Neural progenitor cell (in vitro differentiated cells): ENCODE data around the gene STK40. TPM values are rescaled to one million over a fixed set of nuclear protein-coding genes. Genes with fewer than 3 reads are reported as not detected.

Source experiments
- DNase-seq: peaks from one replicate; pipeline ENCODE4 v3.0.0-alpha.2; 2016; ENCODE audit warnings: low spot score
- H2AFZ ChIP-seq: fragments of 200-600 bp; sonication (generic); replicated peaks from 2 replicates; pipeline ENCODE4 v1.6.1; 2016; ENCODE audit warnings: antibody characterized with exemption
- H3F3A ChIP-seq: fragments of 200-600 bp; sonication (generic); 2 replicates; pipeline ENCODE4 v1.6.1; 2016; ENCODE audit warnings: antibody characterized with exemption, low read depth
- H3K27ac ChIP-seq: fragments of 200-600 bp; sonication (generic); 2 replicates; pipeline ENCODE4 v1.5.1; 2016; ENCODE audit warnings: mild to moderate bottlenecking
- H3K27me3 ChIP-seq: fragments of 200-600 bp; sonication (generic); 2 replicates; pipeline ENCODE4 v1.6.1; 2016; ENCODE audit warnings: mild to moderate bottlenecking, moderate library complexity
- H3K36me3 ChIP-seq: fragments of 200-600 bp; sonication (generic); 2 replicates; pipeline ENCODE4 v1.5.1; 2016
- H3K4me1 ChIP-seq: fragments of 200-600 bp; sonication (generic); 2 replicates; pipeline ENCODE4 v1.6.1; 2016; ENCODE audit warnings: mixed run types
- H3K4me2 ChIP-seq: fragments of 200-600 bp; sonication (generic); 2 replicates; pipeline ENCODE4 v1.6.1; 2016
- H3K4me3 ChIP-seq: fragments of 200-600 bp; sonication (generic); 2 replicates; pipeline ENCODE4 v1.5.1; 2016
- H3K79me2 ChIP-seq: fragments of 200-600 bp; sonication (generic); 2 replicates; pipeline ENCODE4 v1.6.1; 2016; ENCODE audit warnings: low read depth
- H3K9ac ChIP-seq: fragments of 200-600 bp; sonication (generic); 2 replicates; pipeline ENCODE4 v1.6.1; 2016
- H3K9me3 ChIP-seq: fragments of 200-600 bp; sonication (generic); 2 replicates; pipeline ENCODE4 v1.5.1; 2016; ENCODE audit warnings: low read depth
- H4K20me1 ChIP-seq: fragments of 200-600 bp; sonication (generic); 2 replicates; pipeline ENCODE4 v1.6.1; 2016; ENCODE audit warnings: low read depth
- H3K27ac Mint-ChIP-seq: 3 replicates; pipeline ENCODE4 v1.8.0; 2021; ENCODE audit warnings: mixed read lengths
- H3K27me3 Mint-ChIP-seq: 2 replicates; pipeline ENCODE4 v1.8.0; 2022; ENCODE audit warnings: low read depth, mild to moderate bottlenecking, inconsistent platforms, moderate library complexity, mixed read lengths; ENCODE audit not compliant: insufficient read depth
- H3K36me3 Mint-ChIP-seq: 3 replicates; pipeline ENCODE4 v1.8.0; 2021; ENCODE audit warnings: mixed read lengths
- H3K4me1 Mint-ChIP-seq: 3 replicates; pipeline ENCODE4 v1.8.0; 2021; ENCODE audit warnings: mixed read lengths
- H3K4me3 Mint-ChIP-seq: 3 replicates; pipeline ENCODE4 v1.8.0; 2021; ENCODE audit warnings: mild to moderate bottlenecking, moderate library complexity, mixed read lengths
- H3K9me3 Mint-ChIP-seq: 3 replicates; pipeline ENCODE4 v1.8.0; 2020; ENCODE audit warnings: mixed read lengths
- CTCF ChIP-seq: fragments of 200-600 bp; sonication (generic); IDR thresholded peaks from 2 replicates; pipeline ENCODE4 v1.5.1; 2017; ENCODE audit warnings: antibody characterized with exemption, mild to moderate bottlenecking
- EZH2 ChIP-seq: fragments of 200-600 bp; sonication (generic); IDR thresholded peaks from 2 replicates; pipeline ENCODE4 v1.6.1; 2017; ENCODE audit warnings: antibody characterized with exemption, mild to moderate bottlenecking, moderate library complexity
- EZH2phosphoT487 ChIP-seq: fragments of 200-600 bp; sonication (generic); IDR thresholded peaks from 2 replicates; pipeline ENCODE4 v1.6.1; 2017; ENCODE audit warnings: antibody characterized with exemption
- total RNA-seq: library from RNA; depleted of rRNA; stranded (reverse); fragments of >200 nt; gene quantifications from 2 replicates; pipeline ENCODE4 v1.2.3, GENCODE V29; 2015; ENCODE audit warnings: low replicate concordance

STK40 gene
- total RNA-seq, 1 donor from 2014 or later, result 5.3 TPM

GRCh38 chr1:36382231-36382630, 3.5 kb downstream of the STK40 start:
- peaks cover 24% of the 10 kb centered on the region for H3F3A ChIP-seq

GRCh38 chr1:36381405-36381804, 4.3 kb downstream of the STK40 start:
- Histone ChIP-seq H3K4me1 (peaks cover 9% of the 10 kb centered on the region), H3K9me3 (no peaks in the 10 kb centered on the region), H3K4me2 (no peak overlapping the region), H3F3A (peaks cover 16% of the 10 kb centered on the region), H3K9ac (no peak overlapping the region), H2AFZ (no peak overlapping the region), H3K36me3 (no peaks in the 10 kb centered on the region), H4K20me1 (peaks cover 43% of the 10 kb centered on the region), H3K4me3 (no peak overlapping the region), H3K27ac (no peak overlapping the region), H3K79me2 (peaks cover 84% of the 10 kb centered on the region), H3K27me3 (no peaks in the 10 kb centered on the region)
- H3K4me3 Mint-ChIP-seq, result no peak overlapping the region
- DNase-seq, result no peak
- H3K27ac Mint-ChIP-seq, result no peak overlapping the region
- peaks cover under 1% of the 10 kb centered on the region for H3K27me3 Mint-ChIP-seq
- H3K9me3 Mint-ChIP-seq, result no peaks in the 10 kb centered on the region
- no peak for TF ChIP-seq CTCF
- TF ChIP-seq EZH2, result no peak
- no peak for TF ChIP-seq EZH2phosphoT487
- peaks cover 23% of the 10 kb centered on the region for H3K4me1 Mint-ChIP-seq
- H3K36me3 Mint-ChIP-seq, result peaks cover 7% of the 10 kb centered on the region

More at GRCh38 chr1:36382231-36382630, 3.5 kb downstream of the STK40 start:
- no peak overlapping the region for H3K27ac ChIP-seq
- H3K9ac ChIP-seq, result no peak overlapping the region
- H3K36me3 ChIP-seq, result no peaks in the 10 kb centered on the region
- Mint-ChIP-seq H3K9me3 (no peaks in the 10 kb centered on the region), H3K36me3 (peaks cover 6% of the 10 kb centered on the region), H3K4me1 (peaks cover 32% of the 10 kb centered on the region), H3K27ac (no peak overlapping the region), H3K27me3 (peaks cover 2% of the 10 kb centered on the region), H3K4me3 (no peak overlapping the region)
- peaks cover 76% of the 10 kb centered on the region for H3K79me2 ChIP-seq
- no peak overlapping the region for H3K4me2 ChIP-seq
- H3K4me1 ChIP-seq, result peaks cover 17% of the 10 kb centered on the region
- H4K20me1 ChIP-seq, result peaks cover 43% of the 10 kb centered on the region
- no peak for DNase-seq
- H2AFZ ChIP-seq, result no peak overlapping the region
- no peak overlapping the region for H3K4me3 ChIP-seq
- TF ChIP-seq EZH2, result no peak
- TF ChIP-seq CTCF, result no peak
- no peak for TF ChIP-seq EZH2phosphoT487
- H3K27me3 ChIP-seq, result no peaks in the 10 kb centered on the region
- H3K9me3 ChIP-seq, result no peaks in the 10 kb centered on the region

GRCh38 chr1:36380782-36381181, 4.9 kb downstream of the STK40 start:
- no peak overlapping the region for H3K4me2 ChIP-seq
- no peak overlapping the region for H2AFZ ChIP-seq
- H3K9me3 ChIP-seq, result no peaks in the 10 kb centered on the region
- no peak overlapping the region for H3K27ac ChIP-seq
- DNase-seq, result no peak
- peaks cover 9% of the 10 kb centered on the region for H3K4me1 ChIP-seq
- H3K36me3 ChIP-seq, result no peaks in the 10 kb centered on the region
- peaks cover 13% of the 10 kb centered on the region for H3F3A ChIP-seq
- H4K20me1 ChIP-seq, result peaks cover 45% of the 10 kb centered on the region
- no peak overlapping the region for H3K9ac ChIP-seq
- H3K27ac Mint-ChIP-seq, result peak overlapping the region; percentile 64
- peaks cover 10% of the 10 kb centered on the region for H3K36me3 Mint-ChIP-seq
- H3K4me3 Mint-ChIP-seq, result no peak overlapping the region
- H3K27me3 ChIP-seq, result no peaks in the 10 kb centered on the region
- no peaks in the 10 kb centered on the region for H3K27me3 Mint-ChIP-seq
- peaks cover 90% of the 10 kb centered on the region for H3K79me2 ChIP-seq
- peaks cover 24% of the 10 kb centered on the region for H3K4me1 Mint-ChIP-seq
- TF ChIP-seq CTCF (no peak), EZH2 (no peak), EZH2phosphoT487 (no peak)
- no peaks in the 10 kb centered on the region for H3K9me3 Mint-ChIP-seq
- H3K4me3 ChIP-seq, result no peak overlapping the region
